ENCODE data around the gene TEF. TPM values are rescaled to one million over a fixed set of nuclear protein-coding genes. Genes with fewer than 3 reads are reported as not detected.

TEF gene
- total and polyA plus RNA-seq, 2 experiments from 2014 or later, result 2.3 to 7.2 TPM

- Histone ChIP-seq H2AFZ (no peak overlapping the region), H3K4me2 (peak overlapping the region; percentile 67), H3K79me2 (replicated peaks; ENCODE audit: insufficient read depth) (no peaks in the 10 kb centered on the region), H3K4me1 (ENCODE audit: insufficient read depth) (peaks cover 18% of the 10 kb centered on the region), H3F3A (replicated peaks; ENCODE audit: low read depth) (peaks cover 13% of the 10 kb centered on the region; the same call in 1 of the 2 replicates), H3K4me3 (no peak overlapping the region), H3K36me3 (ENCODE audit: insufficient read depth) (no peaks in the 10 kb centered on the region), H3K9me2 (ENCODE audit: insufficient read depth) (no peaks in the 10 kb centered on the region), H3K27ac (ENCODE audit: low read depth) (peak overlapping the region; percentile 95), H3K27me3 (ENCODE audit: insufficient read depth) (no peaks in the 10 kb centered on the region), H4K20me1 (replicated peaks; ENCODE audit: insufficient read depth) (no peaks in the 10 kb centered on the region)
- DNase-seq (ENCODE audit: low spot score) (peak; percentile 35), ATAC-seq (peak; percentile 10; the same call in 2 of the 3 replicates)
- peaks cover 11% of the 10 kb centered on the region for H3K36me3 Mint-ChIP-seq (ENCODE audit: low read depth)
- H3K27ac Mint-ChIP-seq, result no peak overlapping the region
- no peak overlapping the region for H3K4me3 Mint-ChIP-seq
- peaks cover 24% of the 10 kb centered on the region for H3K4me1 Mint-ChIP-seq
- H3K9me3 Mint-ChIP-seq, result no peaks in the 10 kb centered on the region
- H3K27me3 Mint-ChIP-seq (ENCODE audit: insufficient read depth, low read depth, poor library complexity), result peaks cover 15% of the 10 kb centered on the region
- TF ChIP-seq REST (IDR thresholded peaks at IDR 0.05; ENCODE audit: unreplicated experiment) (no peak), ZNF331 (CRISPR knock-in tag; IDR thresholded peaks at IDR 0.05; ENCODE audit: low read depth) (no peak), CREB1 (CRISPR knock-in tag; IDR thresholded peaks at IDR 0.05; ENCODE audit: low read depth) (no peak), CTCF (conservative IDR thresholded peaks at IDR 0.05; ENCODE audit: low read depth in 2 of 2) (no peak), ETS1 (IDR thresholded peaks at IDR 0.05) (no peak)
Measured at GRCh38 chr22:41358927-41359326, 22.8 kb upstream of the TEF start.

- Histone ChIP-seq H3K4me1 (ENCODE audit: insufficient read depth) (peaks cover 21% of the 10 kb centered on the region), H3K79me2 (replicated peaks; ENCODE audit: insufficient read depth) (no peaks in the 10 kb centered on the region), H3K4me2 (peak overlapping the region; percentile 67), H4K20me1 (replicated peaks; ENCODE audit: insufficient read depth) (no peaks in the 10 kb centered on the region), H3K27ac (ENCODE audit: low read depth) (peak overlapping the region; percentile 95), H3K27me3 (ENCODE audit: insufficient read depth) (no peaks in the 10 kb centered on the region), H2AFZ (no peak overlapping the region), H3K9me2 (ENCODE audit: insufficient read depth) (no peaks in the 10 kb centered on the region), H3F3A (replicated peaks; ENCODE audit: low read depth) (peaks cover 13% of the 10 kb centered on the region; the same call in 1 of the 2 replicates), H3K36me3 (ENCODE audit: insufficient read depth) (no peaks in the 10 kb centered on the region), H3K4me3 (no peak overlapping the region)
- peaks cover 7% of the 10 kb centered on the region for H3K36me3 Mint-ChIP-seq (ENCODE audit: low read depth)
- H3K4me3 Mint-ChIP-seq, result peak overlapping the region; percentile 25; the same call in 1 of the 3 replicates
- H3K27me3 Mint-ChIP-seq (ENCODE audit: insufficient read depth, low read depth, poor library complexity), result peaks cover 15% of the 10 kb centered on the region
- DNase-seq (ENCODE audit: low spot score) (no peak), ATAC-seq (no peak)
- no peak for TF ChIP-seq REST (IDR thresholded peaks at IDR 0.05; ENCODE audit: unreplicated experiment)
- peaks cover 28% of the 10 kb centered on the region for H3K4me1 Mint-ChIP-seq
- H3K9me3 Mint-ChIP-seq, result no peaks in the 10 kb centered on the region
- peak overlapping the region; percentile 75 for H3K27ac Mint-ChIP-seq
Measured at GRCh38 chr22:41359376-41359775, 22.4 kb upstream of the TEF start.
